RPMI7951 (cell line): ENCODE data around the gene CCDC32. TPM values are rescaled to one million over a fixed set of nuclear protein-coding genes. Genes with fewer than 3 reads are reported as not detected.

Experiments
- DNase-seq: peaks from one replicate; pipeline ENCODE4 v3.0.0-alpha.2; 2012; ENCODE audit warnings: low read depth
- total RNA-seq: library from RNA; depleted of rRNA; stranded (reverse); fragments of >200 nt; shearing (Covaris generic); gene quantifications from 2 replicates; pipeline ENCODE4 v1.2.3, GENCODE V29; 2014; rRNA removed

Gene CCDC32
- total RNA-seq, 1 experiment from 2014 or later: 24.8 TPM

DNA sequence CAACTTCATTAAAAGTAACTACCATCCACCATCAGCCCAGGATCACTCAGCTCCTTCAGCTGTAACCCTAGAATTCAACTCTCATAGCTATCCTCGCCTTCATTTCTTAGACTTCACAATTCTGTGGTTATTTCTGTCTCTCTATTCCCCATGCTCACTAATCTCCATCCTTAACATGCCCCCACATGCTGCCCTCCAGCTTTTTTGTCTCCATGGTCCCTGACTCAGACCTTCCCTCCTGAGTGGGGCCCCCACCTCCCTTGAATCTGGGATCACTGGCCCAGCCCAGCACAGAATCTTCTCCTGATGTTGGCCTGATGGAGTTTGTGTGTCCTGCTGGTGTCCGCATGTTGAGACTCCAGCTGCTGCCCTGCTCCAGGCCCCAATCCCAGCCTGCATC is 52.4 kb downstream of the CCDC32 start:
- no peak for DNase-seq

DNA sequence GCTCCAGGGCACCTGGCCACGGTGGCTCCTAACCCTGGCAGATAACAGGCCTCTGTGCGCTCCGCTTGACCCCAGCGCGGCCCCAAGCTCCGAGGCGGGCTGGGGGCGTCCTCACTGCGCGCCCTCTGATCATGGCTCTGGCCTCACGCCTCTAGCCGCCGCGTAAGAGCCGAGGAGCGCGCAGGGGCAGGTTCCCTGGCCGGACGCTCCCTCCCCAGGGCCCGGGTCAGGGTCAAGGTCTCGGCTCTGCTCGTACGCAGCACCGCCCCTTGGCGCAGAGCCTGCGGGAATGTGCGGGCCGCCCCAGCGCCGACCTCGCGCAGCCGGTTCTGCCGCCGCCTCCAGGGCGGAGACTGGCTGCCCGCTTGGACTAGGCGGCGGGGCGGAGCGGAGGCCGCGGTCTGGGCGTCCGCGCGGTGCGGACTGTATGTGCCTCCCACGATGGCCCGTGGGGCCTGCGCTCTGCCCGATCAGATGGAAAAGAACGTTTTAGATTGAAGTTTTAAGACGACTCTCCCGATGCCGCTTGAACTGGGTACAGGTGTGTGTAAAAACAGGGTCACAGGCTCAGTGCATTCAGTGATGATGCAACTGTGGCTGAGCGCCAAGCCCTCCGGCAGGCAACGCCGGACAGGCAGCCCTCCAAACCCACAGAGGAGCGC is 53.2 kb downstream of the CCDC32 start:
- DNase-seq: peak; percentile 61

GRCh38 chr15:40511093-40511471 is 53.8 kb downstream of the CCDC32 start:
- DNase-seq: no peak

GRCh38 chr15:40510201-40510600 is 54.6 kb downstream of the CCDC32 start:
- DNase-seq: no peak

DNA sequence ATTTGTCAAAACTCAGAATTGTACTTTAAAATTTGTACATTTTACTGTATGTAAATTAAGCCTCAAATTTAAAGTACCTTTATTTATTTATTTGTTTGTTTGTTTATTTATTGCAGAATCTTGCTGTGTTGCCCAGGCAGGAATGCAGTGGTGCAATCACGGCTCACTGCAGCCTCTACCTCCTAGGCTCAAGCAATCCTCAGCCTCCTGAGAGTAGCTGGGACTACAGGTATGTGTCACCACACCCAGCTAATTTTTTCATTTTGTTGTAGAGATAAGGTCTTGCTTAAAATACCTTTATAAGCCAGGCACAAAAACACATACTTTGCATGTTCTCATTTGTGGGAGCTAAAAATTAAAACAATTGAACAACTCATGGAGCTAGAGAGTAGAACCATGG is 56.6 kb downstream of the CCDC32 start:
- DNase-seq: no peak

- peak; percentile 82 for DNase-seq
These were observed 57.8 kb downstream of the CCDC32 start for GRCh38 chr15:40506964-40507571.

Other genes starting within 250 kb of the CCDC32 start
- 23.0 and 25.6 TPM in 2 replicates for gene INAFM2, start 241.3 kb downstream of the CCDC32 start, total RNA-seq
- 8.1 and 8.5 TPM in 2 replicates for gene CCDC9B, start 224.1 kb downstream of the CCDC32 start, total RNA-seq
- gene PHGR1, start 214.0 kb downstream of the CCDC32 start, total RNA-seq: not detected in 2 replicates
- 0.24 and 0.59 TPM in 2 replicates for gene DISP2, start 206.8 kb downstream of the CCDC32 start, total RNA-seq
- 186 and 201 TPM in 2 replicates for gene KNSTRN, start 182.3 kb downstream of the CCDC32 start, total RNA-seq
- gene IVD, start 159.2 kb downstream of the CCDC32 start, total RNA-seq: 21.0 and 24.5 TPM in 2 replicates
- 7.6 and 11.5 TPM in 2 replicates for gene BAHD1, start 124.1 kb downstream of the CCDC32 start, total RNA-seq
- gene CHST14, start 94.1 kb downstream of the CCDC32 start, total RNA-seq: 27.1 and 29.3 TPM in 2 replicates
- gene RPUSD2, start 4.3 kb upstream of the CCDC32 start, total RNA-seq: 12.2 and 13.2 TPM in 2 replicates
- 69.5 and 90.1 TPM in 2 replicates for gene KNL1, start 29.2 kb upstream of the CCDC32 start, total RNA-seq
- gene RAD51, start 130.1 kb upstream of the CCDC32 start, total RNA-seq: 13.8 and 15.7 TPM in 2 replicates
- gene RMDN3, start 190.2 kb upstream of the CCDC32 start, total RNA-seq: 13.6 and 17.0 TPM in 2 replicates
- gene GCHFR, start 199.0 kb upstream of the CCDC32 start, total RNA-seq: 4.6 and 6.1 TPM in 2 replicates
- gene C15orf62, start 204.9 kb upstream of the CCDC32 start, total RNA-seq: not detected in 2 replicates
- 38.3 and 54.4 TPM in 2 replicates for gene ZFYVE19, start 242.0 kb upstream of the CCDC32 start, total RNA-seq
- gene DNAJC17, start 242.4 kb upstream of the CCDC32 start, total RNA-seq: 36.3 and 36.9 TPM in 2 replicates